Measurements from ENCODE around the gene PLXNA3. TPM values are rescaled to one million over a fixed set of nuclear protein-coding genes. Genes with fewer than 3 reads are reported as not detected.

Gene PLXNA3
- total RNA-seq (2014; rRNA removed; shearing (Covaris generic)) = 9.7 and 14.3 TPM in 2 replicates

DNA sequence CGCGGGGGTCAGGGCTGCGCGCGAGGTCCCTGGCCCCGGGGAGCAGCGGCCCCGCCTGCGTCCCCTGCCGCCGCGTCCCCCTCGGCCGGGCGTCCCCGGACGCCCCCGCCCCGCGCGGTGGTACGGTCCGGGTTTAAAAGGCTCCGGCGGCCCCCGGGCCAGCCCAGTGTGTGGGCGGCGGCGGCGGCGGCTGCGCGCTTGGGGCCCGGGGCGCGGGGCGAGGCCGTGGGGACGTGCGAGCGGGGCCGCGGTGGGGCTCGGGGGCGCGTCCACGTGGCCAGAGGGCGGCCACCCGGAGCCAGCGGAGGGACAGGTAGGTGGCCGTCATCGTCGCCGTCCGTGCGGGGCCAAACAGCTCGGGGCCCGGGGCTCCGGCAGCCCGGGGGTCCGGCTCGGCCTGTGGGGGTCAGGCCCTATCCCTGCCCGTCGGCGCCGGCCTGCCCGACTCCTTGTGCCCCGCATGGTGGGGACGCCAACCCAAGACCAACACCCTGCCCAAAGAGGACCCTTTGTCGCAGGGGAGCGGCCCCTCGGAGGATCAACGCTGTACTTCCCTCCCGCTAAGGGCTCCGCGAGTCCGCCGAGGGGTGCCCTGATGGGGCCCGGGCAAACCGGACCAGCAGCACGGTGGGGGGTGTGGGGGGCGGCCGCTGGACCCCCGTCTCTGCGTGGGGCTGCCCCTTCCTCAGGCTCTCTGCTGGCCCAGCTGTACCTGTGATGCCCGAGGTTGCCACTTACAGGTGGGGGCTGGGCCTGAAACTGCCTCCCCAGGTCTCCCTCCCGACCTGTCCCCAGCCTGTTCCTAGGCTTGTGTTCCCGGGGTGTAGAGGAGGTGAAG lies at the start of gene PLXNA3:
PLXNA3 (plus strand) TSS at position 166 of the 838 bp plus-strand sequence. CDS start 1,903 bp downstream, outside the sequence.
- DNase-seq (ENCODE audit: low spot score) = no peak

DNA sequence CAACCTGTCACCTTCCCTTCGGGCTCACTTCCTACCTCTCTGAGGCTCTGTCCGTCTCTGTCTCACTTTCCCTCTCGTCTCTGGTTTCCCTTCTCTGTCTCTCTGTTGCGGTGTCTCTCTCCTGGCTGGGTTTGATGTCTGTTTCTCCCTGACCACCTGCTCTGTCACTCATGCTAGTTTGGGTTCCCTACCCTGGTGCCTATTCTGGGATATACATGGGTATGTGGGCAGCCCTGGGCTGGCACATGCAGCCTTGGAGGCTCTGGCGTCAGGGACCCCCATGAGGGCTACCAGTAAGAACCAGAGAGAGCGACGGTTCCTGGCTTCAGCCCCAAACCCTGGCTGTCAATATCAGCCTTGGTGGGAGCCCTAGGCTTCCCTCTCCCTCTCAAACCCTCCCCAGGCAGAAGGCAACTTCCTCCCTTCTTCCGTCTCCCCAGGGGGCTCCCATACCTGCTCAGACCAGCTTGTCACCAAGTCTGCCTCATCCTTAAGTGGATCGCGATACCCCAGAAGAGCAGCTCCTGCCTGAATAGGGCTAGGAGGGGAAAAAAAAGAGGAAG lies 49.3 kb upstream of the PLXNA3 start:
- no peak for DNase-seq (ENCODE audit: low spot score)

DNA sequence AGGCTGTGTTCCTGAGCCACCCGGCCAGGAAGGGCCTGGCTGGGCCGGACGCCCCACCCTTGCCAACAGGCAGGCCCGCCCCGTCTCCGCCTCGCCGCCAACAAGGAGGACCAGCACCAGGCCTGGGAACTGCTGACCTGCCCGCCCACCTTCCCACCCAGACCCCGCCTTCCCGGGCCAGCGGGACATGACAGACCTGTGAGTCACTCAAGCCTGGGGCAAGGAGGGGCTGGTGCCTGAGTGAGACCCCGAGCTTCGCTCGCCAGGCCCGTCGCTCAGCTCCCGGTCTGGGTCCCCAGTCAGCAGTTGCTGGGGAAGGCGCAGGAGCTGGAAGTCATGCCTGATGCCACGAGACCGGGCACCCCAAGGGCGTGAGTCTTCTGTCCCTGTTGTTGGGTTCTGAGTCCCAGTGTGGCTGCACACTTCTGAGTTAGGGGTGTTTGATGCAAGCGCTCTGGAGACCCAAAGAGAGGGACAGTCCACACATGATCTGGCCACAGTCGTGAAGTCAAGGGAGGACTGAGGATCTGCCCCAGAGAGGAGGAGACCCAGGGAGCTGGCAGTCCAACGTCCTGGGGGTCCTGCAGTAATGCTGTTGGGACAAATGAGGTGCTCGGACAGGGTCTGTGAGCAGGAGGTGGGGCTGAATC lies 48.7 kb upstream of the PLXNA3 start, which contains the start of gene DNASE1L1:
DNASE1L1 (minus strand) TSS at position 33 of the 650 bp plus-strand sequence. CDS start 3,686 bp downstream, outside the sequence.
- DNase-seq (ENCODE audit: low spot score) = peak; percentile 94

DNA sequence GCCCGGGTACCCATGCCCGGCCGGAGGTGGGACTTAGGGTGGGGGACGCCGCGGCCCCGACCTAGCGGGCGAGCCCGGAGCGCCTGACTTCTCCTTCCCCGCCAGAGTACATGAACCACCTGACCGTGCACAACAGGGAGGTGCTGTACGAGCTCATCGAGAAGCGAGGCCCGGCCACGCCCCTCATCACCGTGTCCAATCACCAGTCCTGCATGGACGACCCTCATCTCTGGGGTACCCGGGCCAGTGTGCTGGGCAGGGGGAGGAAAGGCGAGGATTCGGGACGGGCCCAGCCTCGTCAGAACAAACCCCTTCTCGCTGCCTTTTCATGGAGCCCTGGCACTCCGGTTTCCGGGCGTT lies 46.1 kb upstream of the PLXNA3 start:
- peak; percentile 64 for DNase-seq (ENCODE audit: low spot score)

DNA sequence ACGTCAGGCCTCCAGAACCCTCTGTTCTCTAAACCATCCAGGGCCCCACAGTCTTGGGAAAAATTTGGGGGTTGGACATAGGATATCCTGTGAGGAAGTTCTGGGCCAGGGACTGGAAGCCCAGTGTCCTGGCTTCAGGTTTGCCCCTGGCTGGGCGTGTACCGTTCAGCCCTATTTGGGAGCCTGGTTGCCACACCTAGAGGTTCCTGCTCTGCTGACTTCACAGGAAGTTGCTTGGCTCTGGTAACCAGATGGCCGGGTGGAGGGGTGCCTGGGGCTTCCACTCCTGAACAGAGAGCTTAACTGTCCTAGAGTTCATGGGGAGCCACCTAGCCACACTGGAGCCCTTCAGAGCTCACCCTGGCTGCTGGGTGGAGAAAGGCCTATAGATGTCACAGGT lies 45.6 kb upstream of the PLXNA3 start:
- DNase-seq (ENCODE audit: low spot score) = peak; percentile 28

DNA sequence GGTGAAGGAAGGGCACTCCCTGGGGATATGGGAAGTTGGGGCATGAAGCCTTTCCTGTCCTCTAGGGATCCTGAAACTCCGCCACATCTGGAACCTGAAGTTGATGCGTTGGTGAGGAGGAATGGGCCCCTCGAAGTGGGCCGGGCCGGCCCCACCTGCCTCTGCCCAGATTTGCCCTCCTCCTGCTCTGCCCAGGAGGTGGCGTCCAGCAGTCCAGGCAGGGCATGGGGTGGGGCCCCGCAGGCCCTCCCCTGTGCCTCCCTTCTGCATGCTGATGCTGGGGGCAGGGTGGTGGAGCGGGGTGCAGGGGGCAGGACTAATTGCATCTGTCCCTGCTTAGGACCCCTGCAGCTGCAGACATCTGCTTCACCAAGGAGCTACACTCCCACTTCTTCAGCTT lies 44.9 kb upstream of the PLXNA3 start:
- DNase-seq (ENCODE audit: low spot score) = no peak

DNA sequence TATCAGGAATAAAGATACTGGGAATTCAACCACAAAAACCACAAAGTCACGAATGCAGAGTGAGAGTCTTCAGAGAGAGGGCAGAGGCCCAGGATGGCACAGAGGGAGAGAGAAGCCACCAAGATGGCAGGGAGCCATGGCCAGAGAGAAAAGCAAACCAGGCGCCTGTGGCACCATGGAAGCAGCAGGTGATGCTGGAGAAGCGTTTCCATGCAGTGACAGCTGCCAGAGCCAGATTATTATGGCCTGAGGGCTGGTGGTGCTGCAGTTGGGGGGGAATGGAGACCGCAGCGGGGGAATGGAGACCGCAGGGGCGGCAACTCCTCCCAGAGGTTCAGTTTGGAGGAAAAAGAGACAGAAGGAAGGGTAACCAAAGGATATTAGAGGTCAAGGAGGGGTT lies 40.9 kb upstream of the PLXNA3 start:
- DNase-seq (ENCODE audit: low spot score) = peak; percentile 21

DNA sequence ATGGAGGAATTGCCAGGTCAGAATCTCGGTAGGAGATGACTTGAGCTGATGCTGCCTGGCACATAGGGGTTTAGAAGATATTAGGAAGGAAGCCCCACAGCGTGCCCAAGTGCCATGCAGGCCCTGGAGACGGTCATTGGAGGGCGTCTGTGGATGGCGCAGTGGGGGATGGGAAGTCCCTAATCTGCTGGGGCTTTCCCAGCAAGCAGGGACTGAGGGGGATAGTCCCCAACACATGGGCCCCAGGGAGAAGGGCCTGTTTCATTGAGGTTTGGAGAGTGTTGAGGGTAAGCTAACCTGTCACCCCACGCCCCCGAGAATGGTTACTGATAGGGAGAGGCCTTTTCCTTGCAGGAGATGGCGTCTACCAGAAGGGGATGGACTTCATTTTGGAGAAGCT lies 38.9 kb upstream of the PLXNA3 start:
- no peak for DNase-seq (ENCODE audit: low spot score)

DNA sequence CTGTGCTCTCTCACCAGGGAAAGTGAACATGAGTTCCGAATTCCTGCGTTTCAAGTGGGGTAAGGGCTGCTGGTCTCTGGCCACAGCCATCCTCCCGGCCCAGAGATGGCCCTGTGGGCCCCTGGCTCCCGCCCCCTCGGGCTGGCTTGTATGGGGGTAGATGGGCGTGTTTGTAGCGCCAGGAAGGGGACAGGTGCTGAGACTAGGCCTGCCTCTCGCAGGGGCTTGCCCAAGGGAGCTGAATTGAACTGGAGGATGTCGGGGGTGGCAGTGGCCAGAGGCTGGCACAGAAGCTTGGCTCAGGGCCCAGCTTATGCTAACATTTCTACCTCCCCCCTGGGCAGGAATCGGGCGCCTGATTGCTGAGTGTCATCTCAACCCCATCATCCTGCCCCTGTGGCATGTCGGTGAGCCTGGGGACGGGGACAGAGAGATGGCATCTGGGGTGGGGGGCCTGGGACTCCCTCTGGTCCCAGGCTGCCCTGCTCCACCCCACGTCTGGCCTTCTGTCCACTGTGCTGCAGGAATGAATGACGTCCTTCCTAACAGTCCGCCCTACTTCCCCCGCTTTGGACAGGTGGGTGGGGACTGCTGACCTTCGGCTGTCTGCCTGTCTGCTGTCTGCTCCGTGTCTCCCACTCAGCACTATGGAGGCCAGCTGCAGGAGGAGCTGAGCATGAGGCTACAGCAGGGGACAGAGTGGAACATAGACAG lies 38.2 kb upstream of the PLXNA3 start:
- no peak for DNase-seq (ENCODE audit: low spot score)

DNA sequence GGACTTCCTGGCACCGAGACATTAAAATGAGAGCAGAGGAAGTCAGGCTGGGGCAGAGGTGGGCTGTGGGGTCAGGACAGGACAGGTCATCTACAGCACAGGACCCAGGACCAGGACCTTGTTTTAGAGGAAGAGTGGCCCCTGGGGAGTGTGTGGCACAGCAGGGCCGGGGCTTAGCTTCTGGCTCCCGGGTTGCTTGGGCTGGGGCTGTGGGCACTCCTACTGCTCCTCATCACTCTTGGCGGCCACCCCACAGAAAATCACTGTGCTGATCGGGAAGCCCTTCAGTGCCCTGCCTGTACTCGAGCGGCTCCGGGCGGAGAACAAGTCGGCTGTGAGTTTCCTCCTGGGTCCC lies 37.7 kb upstream of the PLXNA3 start:
- DNase-seq (ENCODE audit: low spot score) = no peak

DNA sequence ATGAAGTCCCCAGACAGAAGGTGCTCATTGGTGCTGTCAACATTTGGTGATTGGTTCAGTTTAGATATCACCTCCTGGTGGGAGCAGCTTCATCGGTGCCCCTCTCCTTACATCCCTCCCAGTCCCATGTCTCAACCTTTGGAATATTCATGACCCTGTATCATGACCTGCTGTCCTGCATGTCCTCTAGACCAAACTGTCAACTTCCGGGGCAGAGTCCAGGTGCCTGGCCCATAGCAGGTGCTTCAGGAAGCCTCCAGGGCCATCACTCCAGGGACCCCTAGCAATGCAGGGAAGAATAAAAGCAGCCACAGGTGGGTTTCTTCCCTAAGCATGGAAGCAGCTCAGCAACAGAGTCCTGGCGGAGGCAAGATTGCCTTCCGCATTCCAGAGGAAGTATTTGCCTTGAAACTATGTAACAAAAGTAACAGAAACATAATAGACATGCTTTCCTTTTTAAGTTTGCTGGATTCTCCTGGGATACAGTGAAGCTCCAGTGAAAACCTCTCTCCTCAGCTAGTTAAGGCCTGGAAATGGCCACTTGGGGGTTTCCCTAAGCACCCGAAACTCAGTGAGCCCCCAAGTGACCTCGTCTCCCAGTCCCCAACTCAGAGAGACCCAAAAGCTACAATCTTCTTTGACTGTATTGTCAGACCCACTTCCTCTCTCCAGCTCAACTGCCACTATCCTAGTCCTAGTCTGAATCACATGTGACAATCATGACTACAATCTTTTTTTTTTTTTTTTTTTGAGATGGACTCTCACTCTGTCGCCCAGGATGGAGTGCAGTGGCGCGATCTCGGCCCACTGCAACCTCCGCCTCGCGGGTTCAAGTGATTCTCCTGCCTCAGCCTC lies 30.9 kb upstream of the PLXNA3 start:
- no peak for DNase-seq (ENCODE audit: low spot score)

DNA sequence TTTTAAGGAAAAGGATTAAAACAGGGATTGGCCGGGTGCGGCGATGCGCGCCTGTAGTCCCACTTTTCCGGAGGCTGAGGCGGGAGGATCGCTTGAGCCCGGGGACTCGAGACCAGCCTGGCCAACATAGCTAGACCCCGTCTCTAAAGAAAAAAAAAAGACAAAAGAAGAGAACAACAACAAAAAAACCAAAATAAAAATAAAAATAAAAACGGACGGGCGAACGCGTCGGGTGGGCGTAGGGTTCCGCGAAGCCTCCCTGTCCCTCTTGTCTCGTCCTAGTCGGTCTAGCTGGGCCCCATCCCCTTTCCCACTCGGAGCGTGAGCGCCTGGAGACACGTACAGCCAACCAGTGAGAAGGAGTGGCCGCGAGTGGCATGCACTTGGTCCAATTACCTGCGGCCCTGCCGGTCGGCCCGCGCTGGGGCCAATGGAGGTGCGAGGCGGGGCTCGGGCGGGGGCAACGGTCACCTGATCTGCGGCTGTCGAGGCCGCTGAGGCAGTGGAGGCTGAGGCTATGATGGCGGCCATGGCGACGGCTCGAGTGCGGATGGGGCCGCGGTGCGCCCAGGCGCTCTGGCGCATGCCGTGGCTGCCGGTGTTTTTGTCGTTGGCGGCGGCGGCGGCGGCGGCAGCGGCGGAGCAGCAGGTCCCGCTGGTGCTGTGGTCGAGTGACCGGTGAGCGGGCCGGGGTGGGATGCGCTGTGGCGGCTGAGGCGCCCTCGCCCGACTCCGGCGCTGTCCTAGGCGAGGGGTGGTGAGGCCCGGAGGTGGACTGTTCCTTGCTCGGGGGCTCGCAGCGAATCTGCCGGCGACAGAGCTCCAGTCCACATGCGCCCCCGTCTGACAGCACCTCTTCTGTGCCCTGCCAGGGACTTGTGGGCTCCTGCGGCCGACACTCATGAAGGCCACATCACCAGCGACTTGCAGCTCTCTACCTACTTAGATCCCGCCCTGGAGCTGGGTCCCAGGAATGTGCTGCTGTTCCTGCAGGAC lies 29.6 kb upstream of the PLXNA3 start, which contains the start of gene ATP6AP1:
ATP6AP1 (plus strand) TSS at position 502 of the 996 bp plus-strand sequence; CDS start at position 518, 16 bp downstream.
- DNase-seq (ENCODE audit: low spot score) = peak; percentile 91

DNA sequence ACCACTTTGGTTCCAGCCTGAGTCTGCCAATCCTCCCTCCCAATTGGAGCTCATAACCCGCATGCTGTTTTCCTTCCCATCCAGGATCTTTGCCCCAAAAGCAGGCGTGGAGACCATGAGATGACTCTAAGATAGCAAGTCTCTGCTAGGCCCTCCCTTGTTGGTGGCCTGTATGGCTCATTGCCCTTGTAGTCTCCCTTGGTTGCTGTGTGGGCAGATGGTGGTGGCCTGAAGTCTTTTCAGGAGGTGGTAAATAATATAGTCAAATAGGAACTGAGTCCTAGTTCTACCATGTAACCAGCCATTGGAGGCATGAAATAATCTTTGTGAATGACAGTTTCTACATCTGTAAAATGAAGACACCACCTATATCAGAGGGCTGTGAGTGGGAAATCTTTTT lies 28.4 kb upstream of the PLXNA3 start:
- no peak for DNase-seq (ENCODE audit: low spot score)

DNA sequence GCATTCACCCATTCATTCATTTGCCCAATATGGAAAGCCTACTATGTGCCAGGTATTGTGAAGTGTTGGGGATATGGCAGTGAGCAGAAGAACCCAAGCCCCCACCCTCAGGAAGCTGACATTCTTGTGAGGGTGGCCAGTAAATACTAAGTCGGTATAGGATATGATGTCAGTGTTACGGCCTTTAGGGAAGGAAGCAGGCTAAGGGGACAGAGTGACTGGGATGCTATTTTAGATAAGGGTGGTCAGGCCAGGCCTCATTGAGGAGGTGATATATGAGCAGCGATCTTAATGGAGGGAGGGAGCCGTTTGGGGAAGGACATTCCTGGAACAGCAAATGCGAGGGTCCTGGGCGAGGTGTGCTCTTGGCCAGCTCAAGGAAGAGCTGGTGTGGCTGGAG lies 27.6 kb upstream of the PLXNA3 start:
- no peak for DNase-seq (ENCODE audit: low spot score)

DNA sequence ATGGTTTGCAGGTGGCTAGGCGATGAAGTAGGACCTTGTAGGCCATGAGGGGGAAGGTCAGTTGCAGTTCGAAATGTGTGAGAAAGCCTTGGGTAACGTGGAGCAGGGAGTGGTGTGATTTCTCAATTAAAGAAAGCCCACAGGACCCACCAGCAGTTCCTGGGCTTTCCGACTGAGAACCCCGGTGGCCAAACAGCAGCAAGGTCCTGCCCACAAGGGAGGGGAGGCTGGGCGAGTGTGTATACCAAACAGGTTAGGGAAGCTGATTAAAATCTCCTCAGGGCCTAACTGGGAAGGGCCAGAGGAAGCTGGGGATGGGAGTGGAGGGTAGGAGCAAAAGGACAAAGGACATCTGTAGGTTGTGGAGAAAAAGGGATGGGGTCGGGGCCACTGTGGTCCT lies 27.2 kb upstream of the PLXNA3 start:
- DNase-seq (ENCODE audit: low spot score) = no peak

DNA sequence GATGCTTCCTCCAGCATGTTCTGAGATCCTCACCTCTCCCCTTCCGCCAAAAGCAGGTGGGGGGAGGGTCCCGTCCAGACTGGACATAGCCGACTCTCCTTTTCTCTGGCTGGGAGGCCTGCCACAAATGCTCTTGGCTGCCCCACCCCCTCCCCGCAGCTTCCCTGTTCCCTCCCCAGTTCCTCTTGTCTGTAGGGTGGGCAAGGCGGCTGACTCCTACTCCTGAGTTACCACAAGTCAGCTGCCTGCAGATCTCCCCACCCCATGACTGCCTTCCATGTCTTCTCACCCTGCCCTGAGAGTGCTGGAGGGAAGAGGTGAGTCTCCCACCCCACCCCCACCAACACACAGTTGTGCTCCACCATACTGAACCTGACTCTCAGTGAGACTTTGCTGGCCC lies 26.7 kb upstream of the PLXNA3 start:
- no peak for DNase-seq (ENCODE audit: low spot score)

DNA sequence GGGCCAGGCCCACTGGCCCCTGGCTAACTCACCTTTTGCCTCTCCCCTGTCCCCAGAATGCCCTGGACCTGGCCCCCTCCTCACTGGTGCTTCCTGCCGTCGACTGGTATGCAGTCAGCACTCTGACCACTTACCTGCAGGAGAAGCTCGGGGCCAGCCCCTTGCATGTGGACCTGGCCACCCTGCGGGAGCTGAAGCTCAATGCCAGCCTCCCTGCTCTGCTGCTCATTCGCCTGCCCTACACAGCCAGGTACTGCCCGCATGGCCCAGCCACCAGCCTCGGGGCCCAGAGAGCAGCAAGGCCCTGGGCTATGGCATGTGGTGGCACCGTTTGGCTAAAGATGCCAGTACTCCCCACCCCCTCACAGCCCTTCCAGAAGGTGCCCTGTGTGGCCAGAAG lies 25.9 kb upstream of the PLXNA3 start:
- DNase-seq (ENCODE audit: low spot score) = no peak

DNA sequence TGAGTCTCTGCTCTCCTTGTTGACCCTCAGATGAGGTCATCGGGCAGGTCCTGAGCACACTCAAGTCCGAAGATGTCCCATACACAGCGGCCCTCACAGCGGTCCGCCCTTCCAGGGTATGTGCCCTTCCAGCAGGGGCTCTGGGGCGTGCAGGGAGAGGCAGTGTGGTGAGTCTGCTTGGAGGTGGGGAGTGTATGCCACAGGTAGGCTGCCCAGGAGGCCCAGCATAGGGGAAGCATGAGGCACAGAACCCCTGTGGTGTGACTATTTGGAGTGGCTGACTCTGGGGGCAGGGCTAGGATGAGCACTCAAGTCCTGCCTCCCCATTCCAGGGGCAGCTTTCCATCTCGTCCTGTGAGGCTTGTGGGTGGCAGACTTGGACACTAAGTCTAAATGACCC lies 24.5 kb upstream of the PLXNA3 start:
- no peak for DNase-seq (ENCODE audit: low spot score)

DNA sequence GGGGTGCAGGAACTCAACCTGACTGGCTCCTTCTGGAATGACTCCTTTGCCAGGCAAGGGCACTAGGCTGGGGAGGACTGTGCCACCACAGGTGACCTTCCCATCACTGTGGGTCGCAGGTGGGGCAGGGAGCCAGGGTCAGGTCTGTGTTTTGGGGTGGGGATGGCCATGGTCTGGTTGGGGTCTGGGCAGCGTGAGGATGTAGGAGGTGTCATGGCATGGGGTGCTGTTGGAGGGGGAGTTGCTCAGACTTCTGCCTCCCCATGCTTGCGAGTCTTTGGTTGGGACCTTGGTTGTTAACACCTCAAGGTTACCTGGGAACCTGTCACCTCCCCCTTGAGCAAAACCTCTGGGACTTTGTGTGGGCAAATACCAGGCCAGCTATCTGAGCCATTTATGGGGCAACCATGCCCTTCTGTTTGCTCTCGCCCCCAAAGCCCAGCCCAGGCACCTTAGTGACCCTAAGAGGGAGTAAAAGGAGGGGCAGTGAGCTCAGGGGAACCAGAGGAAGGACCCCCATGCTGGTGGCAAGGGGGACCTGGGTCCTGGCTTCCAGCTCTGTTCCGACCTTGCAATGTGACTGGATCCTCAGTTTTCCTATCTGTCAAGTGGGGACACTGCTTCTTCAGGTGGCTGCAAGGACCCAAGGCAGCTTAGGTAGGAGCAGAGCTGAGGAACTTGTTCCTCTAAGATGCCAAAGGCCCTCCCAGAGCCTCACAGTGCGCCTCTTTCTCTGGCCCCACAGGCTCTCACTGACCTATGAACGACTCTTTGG lies 23.5 kb upstream of the PLXNA3 start:
- DNase-seq (ENCODE audit: low spot score) = no peak

All from A172 (cell line).